ENCODE measurements around the gene PRODH.
"Not testable (repeated sequence)": the region's sequence is repeated elsewhere in the genome, so short reads cannot be mapped to it uniquely, and the experiment has no call there.

PRODH gene

GRCh38 chr22:18959741-18960140 lies 23.6 kb upstream of the PRODH start:
- not testable (repeated sequence) for H3K4me1 ChIP-seq; H3K36me3 ChIP-seq (ENCODE audit: control insufficient read depth, insufficient read depth, low read length); H3K4me3 ChIP-seq (ENCODE audit: low read depth, low read length); H3K27ac ChIP-seq; H3K27me3 ChIP-seq (ENCODE audit: control insufficient read depth, insufficient read depth, low read length); H3K9me3 ChIP-seq (ENCODE audit: control insufficient read depth, low read length); H3K4me2 ChIP-seq (ENCODE audit: low read length); H3K9ac ChIP-seq; H3K79me2 ChIP-seq; H2AFZ ChIP-seq

- H3K27ac ChIP-seq; H3K36me3 ChIP-seq (ENCODE audit: control insufficient read depth, insufficient read depth, low read length); H3K4me1 ChIP-seq; H2AFZ ChIP-seq; H3K9ac ChIP-seq; H3K4me2 ChIP-seq (ENCODE audit: low read length); H3K4me3 ChIP-seq (ENCODE audit: low read depth, low read length); H3K27me3 ChIP-seq (ENCODE audit: control insufficient read depth, insufficient read depth, low read length); H3K9me3 ChIP-seq (ENCODE audit: control insufficient read depth, low read length); H3K79me2 ChIP-seq: not testable (repeated sequence)
These were observed 23.2 kb upstream of the PRODH start for GRCh38 chr22:18959266-18959665.

- not testable (repeated sequence) for H3K4me2 ChIP-seq (ENCODE audit: low read length); H3K9ac ChIP-seq; H3K27me3 ChIP-seq (ENCODE audit: control insufficient read depth, insufficient read depth, low read length); H2AFZ ChIP-seq; H3K4me3 ChIP-seq (ENCODE audit: low read depth, low read length); H3K4me1 ChIP-seq; H3K9me3 ChIP-seq (ENCODE audit: control insufficient read depth, low read length); H3K27ac ChIP-seq; H3K79me2 ChIP-seq; H3K36me3 ChIP-seq (ENCODE audit: control insufficient read depth, insufficient read depth, low read length)
These were observed 22.6 kb upstream of the PRODH start for GRCh38 chr22:18958738-18959137.

GRCh38 chr22:18958321-18958705 lies 22.2 kb upstream of the PRODH start:
- not testable (repeated sequence) for H3K79me2 ChIP-seq

GRCh38 chr22:18957621-18958320 lies 21.7 kb upstream of the PRODH start:
- not testable (repeated sequence) for H2AFZ ChIP-seq; H3K79me2 ChIP-seq; H3K4me3 ChIP-seq (ENCODE audit: low read depth, low read length); H3K27me3 ChIP-seq (ENCODE audit: control insufficient read depth, insufficient read depth, low read length); H3K36me3 ChIP-seq (ENCODE audit: control insufficient read depth, insufficient read depth, low read length); H3K9me3 ChIP-seq (ENCODE audit: control insufficient read depth, low read length); H3K4me2 ChIP-seq (ENCODE audit: low read length); H3K9ac ChIP-seq; H3K4me1 ChIP-seq; H3K27ac ChIP-seq

More at GRCh38 chr22:18958321-18958705, 22.2 kb upstream of the PRODH start:
- not testable (repeated sequence) for H3K4me3 ChIP-seq (ENCODE audit: low read depth, low read length); H3K9ac ChIP-seq; H3K4me1 ChIP-seq; H3K27ac ChIP-seq; H3K4me2 ChIP-seq (ENCODE audit: low read length); H3K27me3 ChIP-seq (ENCODE audit: control insufficient read depth, insufficient read depth, low read length); H3K36me3 ChIP-seq (ENCODE audit: control insufficient read depth, insufficient read depth, low read length); H3K9me3 ChIP-seq (ENCODE audit: control insufficient read depth, low read length); H2AFZ ChIP-seq

- H3K9me3 ChIP-seq (ENCODE audit: control insufficient read depth, low read length); H3K27ac ChIP-seq; H3K4me3 ChIP-seq (ENCODE audit: low read depth, low read length); H3K4me2 ChIP-seq (ENCODE audit: low read length); H3K27me3 ChIP-seq (ENCODE audit: control insufficient read depth, insufficient read depth, low read length); H3K4me1 ChIP-seq; H3K9ac ChIP-seq; H3K79me2 ChIP-seq; H3K36me3 ChIP-seq (ENCODE audit: control insufficient read depth, insufficient read depth, low read length); H2AFZ ChIP-seq: not testable (repeated sequence)
These were observed 20.9 kb upstream of the PRODH start for GRCh38 chr22:18956956-18957355.

- H3K4me1 ChIP-seq; H3K4me3 ChIP-seq (ENCODE audit: low read depth, low read length); H3K4me2 ChIP-seq (ENCODE audit: low read length); H3K79me2 ChIP-seq; H3K9me3 ChIP-seq (ENCODE audit: control insufficient read depth, low read length); H3K27me3 ChIP-seq (ENCODE audit: control insufficient read depth, insufficient read depth, low read length); H2AFZ ChIP-seq; H3K9ac ChIP-seq; H3K36me3 ChIP-seq (ENCODE audit: control insufficient read depth, insufficient read depth, low read length); H3K27ac ChIP-seq: not testable (repeated sequence)
These were observed 20.2 kb upstream of the PRODH start for GRCh38 chr22:18956121-18956895.

GRCh38 chr22:18955696-18956095 lies 19.6 kb upstream of the PRODH start:
- TF ChIP-seq CTCF (IDR thresholded peaks at IDR 0.05): no peak
- Histone ChIP-seq H3K4me3 (ENCODE audit: low read depth, low read length) (no peak overlapping the region), H3K36me3 (ENCODE audit: control insufficient read depth, insufficient read depth, low read length) (no peaks in the 10 kb centered on the region), H3K79me2 (no peaks in the 10 kb centered on the region), H3K4me1 (no peaks in the 10 kb centered on the region), H3K9ac (no peak overlapping the region), H3K9me3 (ENCODE audit: control insufficient read depth, low read length) (no peaks in the 10 kb centered on the region), H3K4me2 (ENCODE audit: low read length) (no peak overlapping the region), H3K27me3 (ENCODE audit: control insufficient read depth, insufficient read depth, low read length) (no peaks in the 10 kb centered on the region), H2AFZ (no peak overlapping the region), H3K27ac (no peak overlapping the region)
